AG09309 (cell line): ENCODE data around the gene MORN1.

Experiments used
- DNase-seq: peaks from one replicate; pipeline ENCODE4 v3.0.0-alpha.2; 2010; ENCODE audit warnings: low read depth
- H3K4me3 ChIP-seq: 2 replicates; pipeline ENCODE4 v1.5.1; 2011; ENCODE audit warnings: mild to moderate bottlenecking, low read depth, low read length, moderate library complexity; ENCODE audit not compliant: control insufficient read depth
- CTCF ChIP-seq: IDR thresholded peaks from 2 replicates; pipeline ENCODE4 v1.5.1; 2011; ENCODE audit warnings: mild to moderate bottlenecking, low read depth, low read length, inconsistent platforms; ENCODE audit not compliant: insufficient read depth, control insufficient read depth; ENCODE audit errors: missing control alignments

Gene MORN1

GRCh38 chr1:2356911-2357845 is 34.2 kb downstream of the MORN1 start:
- H3K4me3 ChIP-seq = no peak overlapping the region
- DNase-seq = no peak
- TF ChIP-seq CTCF = no peak

GRCh38 chr1:2356401-2356800 is 35.0 kb downstream of the MORN1 start:
- DNase-seq = no peak
- H3K4me3 ChIP-seq = no peak overlapping the region
- TF ChIP-seq CTCF = no peak

DNA sequence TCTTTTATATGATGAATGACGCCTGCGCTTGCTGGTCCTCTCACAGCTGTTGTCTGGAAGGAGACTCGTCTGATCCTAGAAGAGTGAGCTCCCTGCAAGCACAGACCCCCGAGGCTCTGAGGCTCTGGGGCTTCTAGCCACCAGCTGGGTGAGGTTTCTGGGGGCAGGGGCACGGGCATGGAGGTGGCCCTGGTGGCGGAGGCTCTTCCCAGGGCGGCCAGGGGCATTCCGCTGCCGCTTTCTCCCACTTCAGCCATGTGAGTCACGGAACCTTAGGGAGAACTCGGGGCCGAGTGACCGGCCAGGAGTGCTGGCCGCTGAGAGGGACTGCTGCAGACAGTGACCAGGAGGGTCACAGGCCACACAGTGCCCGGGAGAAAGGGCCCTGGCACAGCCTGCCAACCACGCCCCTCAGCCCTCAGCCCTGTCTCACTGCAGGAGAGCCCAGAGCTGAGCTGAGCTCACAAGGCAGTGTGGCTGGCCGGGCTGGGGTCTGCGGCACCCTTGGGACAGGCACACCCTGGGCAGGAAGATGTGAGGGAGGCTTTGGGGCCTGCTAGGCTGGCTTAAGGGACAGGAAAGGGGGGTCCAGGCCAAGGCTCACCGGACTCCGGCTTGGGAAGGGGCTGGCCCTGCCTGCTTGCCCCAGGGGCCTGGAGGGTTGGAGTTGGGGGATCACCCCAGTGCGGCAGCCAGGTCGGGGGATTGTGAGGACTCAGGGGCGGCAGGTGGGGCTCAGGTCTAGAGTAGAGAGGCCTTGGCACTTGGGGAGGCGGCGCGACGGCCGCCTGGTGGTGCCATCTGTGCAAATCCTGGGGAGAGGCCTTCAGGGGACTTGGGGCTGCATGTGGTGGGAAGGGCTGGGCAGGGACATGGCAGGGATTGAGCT is 35.7 kb downstream of the MORN1 start:
- H3K4me3 ChIP-seq = no peak overlapping the region
- no peak for DNase-seq
- TF ChIP-seq CTCF = no peak

GRCh38 chr1:2354511-2355372 is 36.6 kb downstream of the MORN1 start:
- TF ChIP-seq CTCF = no peak
- no peak for DNase-seq
- H3K4me3 ChIP-seq = no peak overlapping the region

DNA sequence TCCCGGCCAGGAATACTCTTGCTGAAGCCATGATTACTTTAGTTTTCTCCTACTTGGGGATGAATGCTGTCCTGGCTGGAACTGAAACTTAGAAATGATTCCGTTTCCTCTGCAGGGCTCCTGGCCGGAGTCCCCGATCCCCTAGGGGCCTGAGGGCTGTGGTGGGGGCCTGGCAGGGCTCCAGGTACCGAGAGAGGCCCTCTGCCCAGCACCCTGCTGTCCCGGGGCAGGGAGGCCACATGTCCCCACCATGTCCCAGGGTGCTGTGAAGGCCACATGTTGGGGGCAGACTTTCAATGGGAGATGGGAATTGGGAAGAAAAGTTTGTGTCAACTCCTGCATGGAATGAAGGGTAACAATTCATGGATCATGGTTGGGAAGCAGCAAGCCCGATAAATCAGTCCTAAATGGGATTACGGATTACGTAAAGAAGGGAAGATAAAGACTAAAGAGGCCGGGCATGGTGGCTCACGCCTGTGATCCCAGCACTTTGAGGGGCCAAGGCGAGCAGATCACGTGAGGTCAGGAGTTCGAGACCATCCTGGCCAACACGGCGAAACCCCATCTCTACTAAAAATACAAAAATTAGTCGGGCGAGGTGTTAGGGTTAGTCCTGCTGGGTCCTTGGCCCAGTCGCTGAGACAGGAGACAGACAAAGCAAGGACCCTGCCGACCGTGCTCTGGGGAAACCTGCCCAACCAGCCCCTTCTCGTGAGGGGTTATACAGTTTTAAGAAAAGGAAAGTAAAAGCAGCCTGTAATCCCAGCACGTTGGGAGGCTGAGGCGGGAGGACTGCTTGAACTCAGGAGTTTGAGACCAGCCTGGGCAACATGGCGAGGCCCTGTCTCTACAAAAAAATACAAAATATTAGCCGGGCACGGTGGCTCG is 37.6 kb downstream of the MORN1 start:
- no peak for TF ChIP-seq CTCF
- H3K4me3 ChIP-seq = no peak overlapping the region
- no peak for DNase-seq
